Erythroblast (primary cell): Measurements from ENCODE around the gene LRRC1.
"Not testable (repeated sequence)": the region's sequence is repeated elsewhere in the genome, so short reads cannot be mapped to it uniquely, and the experiment has no call there.

Experiments
- GATA1 ChIP-seq: IDR thresholded peaks from 2 replicates; pipeline ENCODE4 v1.6.1; 2011; ENCODE audit warnings: low read depth, mild to moderate bottlenecking, control low read depth, low read length, moderate library complexity
- POLR2A ChIP-seq: IDR thresholded peaks from 2 replicates; pipeline ENCODE4 v1.6.1; 2011; ENCODE audit warnings: mild to moderate bottlenecking, low read length

- TF ChIP-seq POLR2A, GATA1: not testable (repeated sequence)
These were observed 12.8 kb downstream of the LRRC1 start for GRCh38 chr6:53807606-53808005.
